ENCODE results near the gene FOXP1.

GRCh38 chr3:70990185-70990584 is 593.3 kb downstream of the FOXP1 start:
- TF ChIP-seq EP300 (IDR thresholded peaks at IDR 0.05): no peak
- TF ChIP-seq POLR2AphosphoS5 (IDR thresholded peaks at IDR 0.05): no peak
- no peak for TF ChIP-seq CTCF (IDR thresholded peaks at IDR 0.05)
